Thyroid gland (tissue), 4 donors: ENCODE measurements around the gene RIPK3.
"Not testable (repeated sequence)": the region's sequence is repeated elsewhere in the genome, so short reads cannot be mapped to it uniquely, and the experiment has no call there.

Experiments used
- CTCF ChIP-seq, 6 experiments: fragments of 200-600 bp in 3 of 6; fragments of 450-650 bp in 3 of 6; sonication (generic) in 3 of 6; IDR thresholded peaks; one replicate each; pipeline ENCODE4 v1.5.1; 2016 to 2019; ENCODE audit warnings: antibody characterized with exemption in 6 of 6, mild to moderate bottlenecking in 2 of 6, inconsistent platforms in 1 of 6, moderate library complexity in 1 of 6
- POLR2A ChIP-seq, 2 donors: fragments of 450-650 bp; IDR thresholded peaks; one replicate each; pipeline ENCODE4 v1.6.1; 2017; ENCODE audit warnings: antibody characterized with exemption in 2 of 2, mild to moderate bottlenecking in 2 of 2, moderate library complexity in 1 of 2

- not testable (repeated sequence) for TF ChIP-seq CTCF, POLR2A (IDR thresholded peaks at IDR 0.05)
Measured at GRCh38 chr14:24354482-24354825, 14.7 kb upstream of the RIPK3 start.
